Left renal cortex interstitium (tissue), 4 donors: ENCODE measurements around the gene CDK16. TPM values are rescaled to one million over a fixed set of nuclear protein-coding genes. Genes with fewer than 3 reads are reported as not detected.

ENCODE experiments used
- DNase-seq, 4 donors: peaks; one replicate each; pipeline ENCODE4 v3.0.0-alpha.2; 2013; ENCODE audit warnings: low read depth in 4 of 4, low spot score in 2 of 4, missing footprints in 1 of 4
- polyA plus RNA-seq, 4 donors: library from polyadenylated mRNA; unstranded; fragments of 120-200 nt; gene quantifications; one replicate each; pipeline ENCODE4 v1.2.1, GENCODE V29; 2013; ENCODE audit not compliant: insufficient read length in 4 of 4

The CDK16 gene
- polyA plus RNA-seq, result 100 to 1,000 TPM; 100 to 144 (median 125) TPM

- peak in 3 of 4 donors; percentile 60 to 83 (median 78) for DNase-seq
Observed at GRCh38 chrX:47218280-47218919, at the start of gene CDK16. CDK16 (plus strand) TSS chrX:47218681; CDS start chrX:47223558, 4,877 bp downstream.

GRCh38 chrX:47169273-47169672, 49.2 kb upstream of the CDK16 start:
- DNase-seq, result no peak

GRCh38 chrX:47169726-47170515, 48.6 kb upstream of the CDK16 start:
- no peak for DNase-seq

- DNase-seq, result no peak
Observed at GRCh38 chrX:47170861-47171692, 47.4 kb upstream of the CDK16 start.

GRCh38 chrX:47171996-47172395, 46.5 kb upstream of the CDK16 start:
- no peak for DNase-seq

- DNase-seq, result no peak
Observed at GRCh38 chrX:47172549-47172948, 45.9 kb upstream of the CDK16 start.

- DNase-seq, result no peak
Observed at GRCh38 chrX:47172971-47173792, 45.3 kb upstream of the CDK16 start.

GRCh38 chrX:47174376-47174775, 44.1 kb upstream of the CDK16 start:
- DNase-seq, result no peak

- no peak for DNase-seq
Observed at GRCh38 chrX:47174846-47175587, 43.5 kb upstream of the CDK16 start.

GRCh38 chrX:47175588-47175980, 42.9 kb upstream of the CDK16 start:
- no peak for DNase-seq

- DNase-seq, result no peak
Observed at GRCh38 chrX:47176101-47176740, 42.3 kb upstream of the CDK16 start.

- DNase-seq, result no peak
Observed at GRCh38 chrX:47177079-47177478, 41.4 kb upstream of the CDK16 start.

- DNase-seq, result no peak
Observed at GRCh38 chrX:47178337-47178736, 40.1 kb upstream of the CDK16 start.

- no peak for DNase-seq
Observed at GRCh38 chrX:47179221-47179927, 39.1 kb upstream of the CDK16 start.

GRCh38 chrX:47179928-47180255, 38.6 kb upstream of the CDK16 start:
- DNase-seq, result no peak

GRCh38 chrX:47180346-47180745, 38.1 kb upstream of the CDK16 start:
- no peak for DNase-seq

GRCh38 chrX:47181301-47181700, 37.2 kb upstream of the CDK16 start:
- DNase-seq, result no peak

- no peak for DNase-seq
Observed at GRCh38 chrX:47182106-47182700, 36.3 kb upstream of the CDK16 start.
